H1 (cell line): ENCODE measurements around the gene TCF7L2. TPM values are rescaled to one million over a fixed set of nuclear protein-coding genes. Genes with fewer than 3 reads are reported as not detected.

ENCODE experiments used
- CTCF ChIA-PET: fragments of 300-600 bp; sonication (Branson Sonifier 250); formaldehyde crosslinking; loops from one replicate; lab custom pipeline; 2021; ENCODE audit not compliant: partially characterized antibody; lab: Charles Lee
- POLR2A ChIA-PET: fragments of 300-600 bp; sonication (Branson Sonifier 250); formaldehyde crosslinking; loops from one replicate; lab custom pipeline; 2021; ENCODE audit warnings: inconsistent platforms; ENCODE audit not compliant: partially characterized antibody; lab: Charles Lee
- DNase-seq, 2 experiments: peaks; one replicate each; pipeline versions ENCODE4 v3.0.0 to v3.0.0-alpha.2; 2010 to 2022; ENCODE audit warnings: low spot score in 2 of 2, low read depth in 1 of 2, mixed read lengths in 1 of 2
- FAIRE-seq: peaks from 2 replicates; lab custom pipeline; 2011; peaks lifted over from hg19 to GRCh38; lab: Jason Lieb, UNC
- H2AFZ ChIP-seq: 2 replicates; pipeline ENCODE4 v1.8.1; 2012; ENCODE audit warnings: low read length, inconsistent platforms
- H2AK5ac ChIP-seq: 2 replicates; pipeline ENCODE4 v1.6.1; 2013; ENCODE audit warnings: low read depth, low read length
- H2BK120ac ChIP-seq: replicated peaks from 2 replicates; pipeline ENCODE3; 2013; ENCODE audit warnings: low read depth, low read length, inconsistent platforms
- H2BK12ac ChIP-seq: 2 replicates; pipeline ENCODE4 v1.6.1; 2013; ENCODE audit warnings: low read depth, low read length
- H2BK15ac ChIP-seq: 2 replicates; pipeline ENCODE4 v1.6.1; 2013; ENCODE audit warnings: low read length
- H2BK20ac ChIP-seq: 2 replicates; pipeline ENCODE4 v1.6.1; 2013; ENCODE audit warnings: low read length
- H2BK5ac ChIP-seq: 2 replicates; pipeline ENCODE4 v1.6.1; 2013; ENCODE audit warnings: low read depth, low read length
- H3K14ac ChIP-seq: 2 replicates; pipeline ENCODE4 v1.6.1; 2013; ENCODE audit warnings: inconsistent platforms; ENCODE audit not compliant: insufficient read length
- H3K18ac ChIP-seq: 2 replicates; pipeline ENCODE4 v1.6.1; 2013; ENCODE audit warnings: low read length; ENCODE audit errors: extremely low read depth
- H3K23ac ChIP-seq: 2 replicates; pipeline ENCODE4 v1.6.1; 2013; ENCODE audit warnings: inconsistent platforms; ENCODE audit not compliant: insufficient read length
- H3K23me2 ChIP-seq: 2 replicates; pipeline ENCODE4 v1.6.1; 2013; ENCODE audit warnings: low read depth, low read length
- H3K27ac ChIP-seq: 2 replicates; pipeline ENCODE4 v1.6.1; 2011; ENCODE audit warnings: low read depth, low read length, inconsistent platforms
- H3K27me3 ChIP-seq, 4 experiments: replicated peaks in 1 of 4; 1 replicate in 1 of 4; 2 replicates in 3 of 4; pipeline versions ENCODE4 v1.6.1 to v1.8.1; 2011 to 2013; ENCODE audit warnings: low read length in 3 of 4, mild to moderate bottlenecking in 3 of 4, inconsistent platforms in 2 of 4, mixed read lengths in 2 of 4, moderate library complexity in 1 of 4; ENCODE audit not compliant: control insufficient read depth in 3 of 4, insufficient read depth in 3 of 4; ENCODE audit errors: extremely low read depth in 1 of 4
- H3K36me3 ChIP-seq, 4 experiments: 2 replicates each; pipeline versions ENCODE4 v1.6.1 to v1.8.1; 2011 to 2013; ENCODE audit warnings: mild to moderate bottlenecking in 4 of 4, low read length in 3 of 4, moderate library complexity in 2 of 4, control low read depth in 1 of 4, inconsistent platforms in 1 of 4; ENCODE audit not compliant: insufficient read depth in 4 of 4, control insufficient read depth in 2 of 4
- H3K4ac ChIP-seq: replicated peaks from 2 replicates; pipeline ENCODE3; 2013; ENCODE audit warnings: low read length, low read depth, mixed read lengths, inconsistent platforms; ENCODE audit not compliant: insufficient read length
- H3K4me1 ChIP-seq, 4 experiments: replicated peaks in 1 of 4; 1 replicate in 1 of 4; 2 replicates in 3 of 4; pipeline versions ENCODE4 v1.6.1 to v1.8.1; 2011 to 2013; ENCODE audit warnings: low read length in 3 of 4, inconsistent platforms in 2 of 4, mixed read lengths in 1 of 4; ENCODE audit not compliant: insufficient read depth in 4 of 4, control insufficient read depth in 3 of 4
- H3K4me2 ChIP-seq, 2 experiments: 2 replicates each; pipeline versions ENCODE4 v1.6.1 to v1.8.1; 2011 to 2013; ENCODE audit warnings: low read depth in 2 of 2, low read length in 2 of 2, control low read depth in 1 of 2, inconsistent platforms in 1 of 2, mild to moderate bottlenecking in 1 of 2; ENCODE audit not compliant: insufficient read depth in 1 of 2
- H3K4me3 ChIP-seq, 4 experiments: fragments of 200-600, 300-600 bp in 1 of 4; sonication (generic), shearing (Covaris generic), sonication (Bioruptor Twin) in 1 of 4; 2 replicates each; pipeline versions ENCODE4 v1.5.1 to v1.8.1; 2011 to 2016; ENCODE audit warnings: low read length in 4 of 4, low read depth in 3 of 4, control low read depth in 2 of 4, inconsistent platforms in 2 of 4, mild to moderate bottlenecking in 2 of 4, mixed read lengths in 1 of 4, moderate library complexity in 1 of 4; ENCODE audit not compliant: insufficient read depth in 2 of 4; ENCODE audit errors: extremely low read depth in 1 of 4
- H3K56ac ChIP-seq: replicated peaks from 2 replicates; pipeline ENCODE3; 2013; ENCODE audit warnings: low read depth, mild to moderate bottlenecking, mixed read lengths, low read length, inconsistent platforms; ENCODE audit not compliant: insufficient read length
- H3K79me1 ChIP-seq: 2 replicates; pipeline ENCODE4 v1.6.1; 2013; ENCODE audit warnings: low read depth, low read length, control low read depth
- H3K79me2 ChIP-seq, 2 experiments: 2 replicates each; pipeline versions ENCODE4 v1.6.1 to v1.8.1; 2012 to 2013; ENCODE audit warnings: low read length in 2 of 2, mild to moderate bottlenecking in 2 of 2, inconsistent platforms in 1 of 2; ENCODE audit not compliant: insufficient read depth in 2 of 2, control insufficient read depth in 1 of 2
- H3K9ac ChIP-seq, 4 experiments: replicated peaks in 1 of 4; 1 replicate in 1 of 4; 2 replicates in 3 of 4; pipeline versions ENCODE4 v1.6.1 to v1.8.1; 2011 to 2013; ENCODE audit warnings: low read depth in 3 of 4, low read length in 3 of 4, control low read depth in 2 of 4, mild to moderate bottlenecking in 2 of 4, moderate library complexity in 2 of 4, inconsistent platforms in 1 of 4; ENCODE audit errors: extremely low read depth in 1 of 4
- H3K9me3 ChIP-seq, 2 experiments: 2 replicates each; pipeline versions ENCODE4 v1.6.1 to v1.8.1; 2012 to 2013; ENCODE audit warnings: mild to moderate bottlenecking in 2 of 2, moderate library complexity in 2 of 2, control low read depth in 1 of 2, inconsistent platforms in 1 of 2, low read depth in 1 of 2, low read length in 1 of 2, mixed read lengths in 1 of 2; ENCODE audit not compliant: insufficient read depth in 2 of 2
- H4K20me1 ChIP-seq, 2 experiments: replicated peaks in 1 of 2; 2 replicates each; pipeline versions ENCODE3 to v1.8.1; 2011 to 2013; ENCODE audit warnings: inconsistent platforms in 2 of 2, low read length in 2 of 2, mild to moderate bottlenecking in 1 of 2; ENCODE audit not compliant: insufficient read depth in 2 of 2, control insufficient read depth in 1 of 2
- H4K5ac ChIP-seq: 2 replicates; pipeline ENCODE4 v1.6.1; 2013; ENCODE audit warnings: low read length, low read depth, mixed read lengths, inconsistent platforms; ENCODE audit not compliant: insufficient read length
- H4K8ac ChIP-seq: 2 replicates; pipeline ENCODE4 v1.8.0; 2013; ENCODE audit warnings: mild to moderate bottlenecking, moderate library complexity, low read length, inconsistent platforms; ENCODE audit not compliant: insufficient read depth; ENCODE audit errors: extremely low read depth
- H4K91ac ChIP-seq: replicated peaks from 2 replicates; pipeline ENCODE3; 2013; ENCODE audit warnings: low read length, mixed read lengths, inconsistent platforms; ENCODE audit not compliant: insufficient read length
- MAFK ChIP-seq: IDR thresholded peaks from 2 replicates; pipeline ENCODE4 v1.6.1; 2012; ENCODE audit warnings: low read depth, mild to moderate bottlenecking, improper control_type of control experiment, low read length
- WGBS, 2 experiments: shearing (Covaris generic) in 1 of 2; methylation state at CpG; one replicate each; pipeline versions ENCODE4 v1.1.6 to v1.1.7; 2013 to 2015; ENCODE audit warnings: low lambda C conversion rate in 2 of 2, mixed read lengths in 2 of 2, inconsistent platforms in 1 of 2, low coverage in 1 of 2, missing lambda C conversion rate in 1 of 2; ENCODE audit not compliant: insufficient replicate concordance in 2 of 2, insufficient coverage in 1 of 2, insufficient read length in 1 of 2; ENCODE audit errors: extremely low coverage in 1 of 2, missing lambda C conversion rate in 1 of 2; 5-methylcytosine and 5-hydroxymethylcytosine counted together
- polyA plus RNA-seq, 7 experiments: library from polyadenylated mRNA; depleted of rRNA in 3 of 7; stranded (reverse) in 5 of 7; unstranded in 2 of 7; fragments of >200 nt in 5 of 7; fragments of 200-250 nt in 2 of 7; gene quantifications; 1 replicate in 5 of 7; 2 replicates in 1 of 7; 4 replicates in 1 of 7; pipeline versions ENCODE4 v1.2.1 to v1.2.3, GENCODE V29; 2011 to 2013; ENCODE audit warnings: missing spikeins in 2 of 7, mixed read lengths in 2 of 7
- total RNA-seq: library from RNA; stranded (reverse); fragmentation: NEBNext Ultra II Directional; extraction: Animal tissue kit (Norgen Biotek cat#: 25700); gene quantifications from 2 replicates; pipeline ENCODE4 v1.2.1, GENCODE V29; 2021

The TCF7L2 gene
- total and polyA plus RNA-seq, 2 of the 8 experiments (the other 6 are each of a cell fraction or from before 2014, with no cell fraction given), result 33.9 to 67.3 TPM

- no peak overlapping the region for H3K27ac ChIP-seq
These were observed 139.5 kb downstream of the TCF7L2 start for GRCh38 chr10:113089551-113089950.

More at GRCh38 chr10:113089551-113089950, 139.5 kb downstream of the TCF7L2 start:
- no peaks in the 10 kb centered on the region for H3K27me3 ChIP-seq
- no peak overlapping the region for H2BK120ac ChIP-seq
- peaks cover 1 to 7% of the 10 kb centered on the region in 2 experiments for H4K20me1 ChIP-seq
- H2BK15ac ChIP-seq, result no peak overlapping the region
- WGBS, 2 experiments, result 88% methylated on average over 9 of the region's 9 CpGs; no CpG with 5 or more reads in 1 of the 2 experiments
- no peak overlapping the region for H4K8ac ChIP-seq
- H3K4ac ChIP-seq, result no peak overlapping the region
- peaks cover 0 to 22% (median 11%) of the 10 kb centered on the region in 4 experiments; a peak in 5 of 8 replicates for H3K36me3 ChIP-seq
- DNase-seq (no peak), FAIRE-seq (no peak)
- no peak overlapping the region for H2AFZ ChIP-seq
- no peaks in the 10 kb centered on the region for H3K23me2 ChIP-seq
- H3K9me3 ChIP-seq, result no peaks in the 10 kb centered on the region
- no peak for TF ChIP-seq MAFK
- no peak overlapping the region for H3K4me3 ChIP-seq
- H2AK5ac ChIP-seq, result no peak overlapping the region
- no peak overlapping the region for H3K18ac ChIP-seq
- no peak overlapping the region for H3K4me2 ChIP-seq
- ChIA-PET POLR2A (no interaction called here), CTCF (interaction anchor here (0.7 to 0.8 kb wide), 2 partner anchors 38 to 327 kb away, joined by 3 read pairs; no protein-coding TSS in a partner anchor)
- no peak overlapping the region for H3K9ac ChIP-seq
- H4K91ac ChIP-seq, result no peak overlapping the region
- peak overlapping the region; percentile 52; the same call in 1 of the 2 replicates for H2BK5ac ChIP-seq
- H3K14ac ChIP-seq, result no peak overlapping the region
- H2BK12ac ChIP-seq, result no peak overlapping the region
- no peak overlapping the region for H3K56ac ChIP-seq
- H3K23ac ChIP-seq, result no peak overlapping the region
- peaks cover 2 to 15% (median 10%) of the 10 kb centered on the region in 4 experiments; a peak in 6 of 7 replicates for H3K4me1 ChIP-seq
- peaks cover 4% of the 10 kb centered on the region for H3K79me1 ChIP-seq
- no peak overlapping the region for H4K5ac ChIP-seq
- no peak overlapping the region for H2BK20ac ChIP-seq
- peaks cover 8 to 89% of the 10 kb centered on the region in 2 experiments; a peak in 3 of 4 replicates for H3K79me2 ChIP-seq
